GM12873 (cell line): Measurements from ENCODE around the gene RNF126.

Experiments used
- CTCF ChIP-seq: IDR thresholded peaks from 2 replicates; pipeline ENCODE4 v1.5.1; 2012; ENCODE audit warnings: low read depth, mild to moderate bottlenecking, moderate library complexity, low read length, control low read depth; ENCODE audit not compliant: insufficient read depth; ENCODE audit errors: missing control alignments

RNF126 gene

GRCh38 chr19:625257-625656, 37.8 kb downstream of the RNF126 start:
- no peak for TF ChIP-seq CTCF

- no peak for TF ChIP-seq CTCF
Measured at GRCh38 chr19:624433-625109, 38.4 kb downstream of the RNF126 start.

GRCh38 chr19:623974-624373, 39.0 kb downstream of the RNF126 start:
- TF ChIP-seq CTCF, result no peak

- no peak for TF ChIP-seq CTCF
Measured at GRCh38 chr19:623175-623916, 39.7 kb downstream of the RNF126 start.

GRCh38 chr19:622666-623065, 40.3 kb downstream of the RNF126 start:
- no peak for TF ChIP-seq CTCF

GRCh38 chr19:621819-622218, 41.2 kb downstream of the RNF126 start:
- no peak for TF ChIP-seq CTCF

- TF ChIP-seq CTCF, result no peak
Measured at GRCh38 chr19:620166-620862, 42.7 kb downstream of the RNF126 start.
